Measurements from ENCODE around the gene CHST4.
"Not testable (repeated sequence)": the region's sequence is repeated elsewhere in the genome, so short reads cannot be mapped to it uniquely, and the experiment has no call there.

Gene CHST4

GRCh38 chr16:71572497-71573116 is 46.4 kb downstream of the CHST4 start:
- no peak for DNase-seq

- DNase-seq = no peak
Observed at GRCh38 chr16:71573387-71574094, 47.3 kb downstream of the CHST4 start.

GRCh38 chr16:71574702-71575101 is 48.5 kb downstream of the CHST4 start:
- no peak for DNase-seq

GRCh38 chr16:71576971-71577370 is 50.7 kb downstream of the CHST4 start, which contains the start of gene TAT:
TSS of gene TAT (minus strand) at chr16:71577092. CDS start at chr16:71576415, 677 bp downstream.
- no peak for DNase-seq

- not testable (repeated sequence) for DNase-seq
Observed at GRCh38 chr16:71582553-71582848, 56.3 kb downstream of the CHST4 start.

- DNase-seq = no peak
Observed at GRCh38 chr16:71584543-71585317, 58.5 kb downstream of the CHST4 start.

- no peak for DNase-seq
Observed at GRCh38 chr16:71585318-71585703, 59.1 kb downstream of the CHST4 start.

All from activated CD8-positive, alpha-beta memory T cell treated with anti-CD3 and anti-CD28 coated beads, Interleukin-2, amount 50 U/mL, for 48 hours (primary cell).